Suppressor macrophage treated with lipopolysaccharide for 4 hours (primary cell): ENCODE data around the gene HIGD1A.

Source experiments
- DNase-seq: peaks from one replicate; pipeline ENCODE4 v3.0.0-alpha.2; 2020

The HIGD1A gene

DNA sequence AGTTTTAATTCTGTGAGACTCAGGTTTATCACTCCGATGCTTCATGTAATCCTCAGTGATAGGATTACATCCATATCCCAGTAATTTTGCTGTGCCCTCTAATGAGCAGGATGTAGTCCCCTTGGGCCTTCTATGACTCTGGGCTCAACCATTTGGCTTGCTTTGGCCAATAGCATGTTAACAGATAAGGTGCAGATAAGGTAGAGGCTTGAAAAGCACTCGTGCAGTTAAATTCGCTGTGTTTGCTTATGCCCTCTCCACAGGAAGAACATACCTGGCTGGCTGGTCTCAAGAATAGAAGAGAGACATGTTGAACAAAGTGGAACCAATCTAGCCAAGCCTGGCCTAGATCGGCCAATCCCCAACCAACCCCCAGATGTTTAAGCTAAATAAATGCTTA is 51.3 kb downstream of the HIGD1A start:
- DNase-seq = no peak

DNA sequence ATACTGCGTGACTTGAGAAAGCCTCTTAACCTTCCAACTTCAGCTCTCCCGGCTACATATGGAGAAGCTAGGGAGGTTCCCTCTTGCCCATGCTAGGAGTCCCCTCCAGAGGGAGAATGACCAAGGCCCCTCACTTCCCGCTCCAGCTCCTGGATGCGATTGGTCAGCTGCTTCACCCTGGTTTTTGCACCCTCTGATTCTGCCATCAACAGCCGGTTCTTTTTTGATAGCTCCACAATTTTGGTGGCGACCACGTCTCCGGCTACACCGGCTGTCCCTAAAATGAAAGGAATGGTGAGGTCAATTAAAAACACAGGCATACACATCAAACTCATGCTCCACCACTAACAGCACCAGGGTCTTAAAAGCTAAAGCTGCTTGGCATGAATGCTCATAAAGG is 51.8 kb downstream of the HIGD1A start:
- no peak for DNase-seq

DNA sequence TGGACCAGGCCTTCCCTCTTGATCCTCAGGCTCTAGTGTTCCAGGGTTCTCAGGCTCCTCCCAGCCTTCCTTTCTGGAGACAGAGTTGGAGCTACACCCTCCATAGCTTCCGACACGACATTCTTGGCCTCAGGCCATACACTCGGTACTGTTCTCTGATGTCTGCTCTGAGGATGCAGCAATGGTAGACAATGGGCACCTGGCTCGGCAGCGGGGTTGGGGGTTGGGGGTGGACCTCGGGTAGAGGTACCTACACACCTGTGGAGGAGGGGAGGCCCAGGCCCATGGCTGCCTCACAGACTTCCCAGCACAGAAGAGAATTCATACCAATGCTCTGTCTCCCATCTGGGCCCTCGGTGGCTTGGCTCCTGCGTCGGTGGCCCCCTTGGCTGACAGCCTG is 52.7 kb downstream of the HIGD1A start:
- DNase-seq = no peak

DNA sequence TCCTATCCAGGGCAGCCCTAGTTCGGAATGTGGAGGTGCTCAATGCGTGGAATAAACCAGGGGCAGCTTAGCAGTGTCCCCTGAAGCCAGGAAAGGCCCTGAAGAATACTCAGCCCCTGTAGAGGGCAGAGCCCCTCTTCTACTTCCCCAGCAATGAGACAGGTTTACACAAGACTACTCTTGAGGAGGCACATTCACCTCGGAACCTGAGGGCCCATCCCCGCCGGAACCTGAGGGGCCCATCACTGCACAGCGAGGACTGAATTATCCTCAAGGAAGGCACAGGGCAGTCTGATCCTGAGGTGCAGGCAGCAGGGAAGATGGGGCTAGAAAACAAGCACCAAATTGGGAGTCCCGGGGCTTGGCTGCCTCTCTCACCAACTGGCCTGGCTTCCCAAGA is 53.5 kb downstream of the HIGD1A start:
- no peak for DNase-seq

DNA sequence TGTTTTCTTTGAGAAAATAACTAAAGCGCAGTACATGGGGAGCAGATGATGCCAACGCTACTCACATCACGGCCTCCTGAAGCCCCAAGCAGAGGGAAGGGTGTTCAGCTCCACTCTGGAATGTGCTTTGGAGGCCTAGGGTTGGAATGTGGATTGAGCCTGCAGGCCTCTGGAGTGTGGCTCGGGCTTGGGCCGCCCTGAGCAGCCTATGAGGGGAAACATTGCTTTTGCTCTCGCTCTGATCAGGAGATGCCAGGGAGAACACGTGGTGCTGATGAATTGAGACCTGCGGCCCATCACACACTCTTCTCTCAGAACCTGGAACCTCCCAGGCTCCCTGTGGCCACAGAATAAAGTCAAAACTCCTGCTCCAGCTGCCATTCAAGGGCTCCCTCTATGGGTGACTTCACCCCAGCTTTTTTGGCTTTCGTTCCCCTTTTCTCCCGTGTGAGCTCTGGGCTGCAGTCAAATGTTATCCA is 54.5 kb downstream of the HIGD1A start:
- peak; percentile 46 for DNase-seq

DNA sequence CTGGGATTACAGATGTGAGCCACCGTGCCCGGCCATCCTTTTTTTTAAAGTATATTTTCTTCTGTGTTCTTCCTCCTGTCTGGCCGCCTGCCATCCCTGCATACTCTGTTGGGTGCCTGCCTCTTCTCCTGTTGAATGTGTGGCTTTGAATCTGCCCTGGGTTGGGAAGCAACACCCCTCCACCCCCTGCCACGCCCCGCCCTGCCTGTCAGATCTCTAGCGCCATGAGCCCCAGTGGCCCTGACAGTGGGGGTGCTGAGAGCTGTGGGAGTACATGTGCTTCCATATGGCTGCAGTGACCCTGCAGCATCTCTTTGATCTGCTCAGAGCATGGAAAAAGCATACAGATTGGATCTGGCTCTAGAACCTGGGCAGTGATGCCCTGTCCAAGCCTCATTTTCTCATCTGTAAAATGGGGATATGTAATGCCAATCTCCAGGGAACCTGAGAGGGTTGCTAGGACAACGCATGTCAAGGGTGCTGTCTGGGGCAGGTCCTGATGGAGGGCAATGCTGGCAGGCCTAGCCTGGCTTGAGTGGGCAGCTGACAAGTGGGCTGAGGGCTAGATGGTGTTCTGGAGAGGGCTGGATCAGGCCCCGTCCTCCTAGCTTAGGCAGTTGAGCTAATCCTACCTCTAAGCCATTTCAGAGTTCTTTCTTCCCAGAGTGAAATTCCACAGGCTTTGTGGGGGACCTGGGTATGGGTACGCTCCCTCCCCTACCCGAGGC is 55.1 kb downstream of the HIGD1A start:
- DNase-seq = no peak

DNA sequence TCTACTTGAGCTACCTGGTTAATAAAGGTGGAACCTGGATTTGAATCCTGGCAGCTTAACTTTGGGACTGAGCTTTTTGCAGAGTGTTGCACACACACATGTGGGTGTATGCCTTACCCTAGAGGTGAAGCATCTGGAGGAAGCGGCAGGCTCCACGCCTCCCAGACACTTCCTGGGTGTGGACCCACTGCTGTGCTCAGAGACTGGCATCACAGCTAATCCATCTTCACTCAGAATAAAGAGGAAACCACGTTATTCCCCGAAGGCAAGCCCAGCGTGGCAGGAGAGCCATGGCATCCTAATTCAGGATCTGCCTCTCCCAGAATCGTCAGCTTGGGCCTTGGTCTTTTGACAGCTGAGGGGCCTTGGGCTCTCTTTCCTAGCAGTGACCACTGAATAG is 56.7 kb downstream of the HIGD1A start:
- DNase-seq = no peak

DNA sequence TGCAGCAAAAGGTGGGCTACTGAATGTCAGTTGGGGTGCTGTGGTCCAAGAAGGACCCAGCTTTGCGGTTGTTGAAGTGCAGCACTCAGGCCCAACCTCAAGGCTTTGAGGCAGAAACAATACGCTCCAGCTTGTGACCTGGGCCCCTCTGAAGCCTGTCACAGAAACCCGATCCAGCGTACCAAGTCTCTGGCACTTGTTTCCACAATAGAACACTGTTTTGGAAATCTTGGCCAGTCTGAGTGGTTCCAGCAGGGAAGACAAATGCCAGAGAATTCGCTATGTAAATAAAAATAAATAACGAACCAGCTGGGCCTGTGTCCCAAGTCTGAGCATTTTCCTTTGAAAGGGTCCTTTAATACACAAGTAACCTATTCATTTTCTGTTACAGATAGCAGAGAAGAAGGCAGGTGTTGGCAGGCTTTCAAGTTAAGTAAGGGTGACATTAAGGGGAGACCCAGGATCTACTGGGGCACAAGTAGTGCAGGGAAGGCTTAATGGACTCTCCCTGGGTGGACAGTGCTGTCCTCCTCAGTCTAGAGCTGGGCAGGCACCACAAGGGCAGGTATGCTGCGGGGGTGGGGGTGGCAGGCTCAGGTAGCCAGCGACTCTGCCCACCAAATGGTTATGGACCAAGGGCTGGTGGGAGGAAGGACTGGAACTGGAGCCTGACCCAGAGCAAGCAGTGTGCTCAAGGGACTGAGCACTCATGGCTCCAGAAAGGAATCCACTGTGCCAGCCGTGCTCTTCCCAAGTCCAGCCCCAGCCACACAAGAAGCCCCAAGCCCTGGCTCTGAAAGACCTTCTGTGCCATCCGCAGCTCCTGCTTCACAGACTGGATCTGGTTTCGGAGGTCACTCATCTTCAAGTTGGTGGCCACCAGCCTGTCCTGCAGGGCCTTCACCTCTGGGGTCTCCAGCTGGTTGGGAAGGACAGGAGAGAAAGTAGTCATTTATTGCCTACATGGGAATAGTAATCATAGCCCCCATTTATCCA is 57.5 kb downstream of the HIGD1A start:
- no peak for DNase-seq

DNA sequence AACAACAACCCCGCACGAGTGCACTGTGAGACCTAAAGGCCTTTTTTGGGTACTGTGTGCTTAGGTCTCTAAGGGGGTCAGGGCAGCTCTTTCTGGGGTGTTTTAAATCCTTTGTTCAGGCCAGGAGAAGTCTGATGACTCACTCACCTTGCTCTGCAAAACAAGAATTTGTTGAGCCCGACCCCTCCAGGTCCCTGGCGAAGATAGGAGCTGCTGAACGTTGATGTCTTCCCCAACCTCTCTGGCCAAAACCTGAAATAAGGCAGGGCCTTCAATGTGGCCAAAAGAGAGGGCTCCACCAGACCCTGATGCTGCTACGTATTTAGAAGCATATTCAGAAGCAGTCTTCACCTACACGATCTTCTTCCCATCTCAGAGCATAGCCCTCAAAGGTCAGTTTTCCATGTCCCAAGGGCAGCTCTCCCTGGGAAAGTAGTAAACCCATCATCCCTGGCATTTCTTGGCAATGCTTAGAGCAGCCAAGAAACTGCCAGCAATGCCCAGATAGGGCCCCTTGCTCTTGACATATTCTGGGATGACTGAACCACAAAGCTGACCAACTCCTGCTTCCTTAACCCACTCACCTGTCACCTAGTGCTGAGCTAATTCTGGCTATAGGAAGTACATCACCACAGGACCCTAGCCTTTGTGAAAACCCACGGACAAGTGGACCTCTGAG is 58.4 kb downstream of the HIGD1A start:
- DNase-seq = no peak

DNA sequence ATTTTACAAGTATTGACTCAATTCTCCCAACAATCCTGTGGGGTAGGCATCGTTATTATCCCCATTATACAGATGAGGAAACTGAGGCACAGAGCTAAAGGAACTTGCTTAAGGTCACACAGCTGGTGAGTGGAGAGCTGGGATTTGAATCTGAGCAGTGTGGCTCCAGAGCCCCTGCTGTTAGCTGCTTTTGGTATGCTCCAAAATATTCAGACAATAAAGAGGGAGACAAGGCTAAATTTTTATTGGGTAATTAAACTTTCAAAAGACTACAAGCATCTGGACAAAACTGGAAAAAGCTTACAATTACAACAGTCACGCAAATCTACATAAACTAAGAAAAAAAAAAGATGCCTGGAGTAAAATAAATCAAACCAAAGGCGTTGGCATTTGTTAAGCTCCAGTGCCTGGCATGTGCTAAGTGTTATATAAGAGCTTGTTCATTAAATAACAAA is 59.0 kb downstream of the HIGD1A start:
- DNase-seq = no peak

DNA sequence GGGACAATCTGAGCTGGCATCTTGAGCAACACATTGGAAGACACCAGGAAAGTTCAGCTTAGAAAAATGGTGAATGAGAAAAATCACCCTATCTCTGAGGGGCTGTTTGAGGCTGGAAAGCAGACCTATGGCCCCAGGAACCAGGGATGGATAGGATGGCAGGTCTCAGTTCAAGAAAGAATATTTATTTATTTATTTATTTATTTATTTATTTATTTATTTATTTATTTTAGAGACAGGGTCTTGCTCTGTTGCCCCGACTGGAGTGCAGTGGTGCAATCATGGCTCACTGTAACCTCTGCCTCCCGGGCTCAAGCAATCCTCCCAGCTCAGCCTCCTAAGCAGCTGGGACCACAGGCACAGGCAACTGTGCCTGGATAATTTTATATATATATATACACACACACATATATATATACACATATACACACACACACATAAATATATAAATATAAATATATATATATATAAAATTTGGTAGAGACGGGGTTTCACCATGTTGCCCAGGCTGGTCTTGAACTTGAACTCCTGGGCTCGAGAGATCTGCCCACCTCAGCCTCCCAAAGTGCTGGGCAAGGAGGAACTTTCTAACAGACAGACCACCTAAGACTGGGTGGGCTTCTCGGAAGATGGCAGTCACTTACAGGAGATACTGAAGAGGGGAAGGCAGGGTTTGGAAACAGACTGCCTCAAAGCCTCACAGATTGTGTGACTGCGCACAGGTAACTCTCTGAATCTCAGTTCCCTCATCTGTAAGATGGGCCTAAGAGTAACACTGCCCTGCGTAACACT is 60.9 kb downstream of the HIGD1A start:
- DNase-seq = no peak

DNA sequence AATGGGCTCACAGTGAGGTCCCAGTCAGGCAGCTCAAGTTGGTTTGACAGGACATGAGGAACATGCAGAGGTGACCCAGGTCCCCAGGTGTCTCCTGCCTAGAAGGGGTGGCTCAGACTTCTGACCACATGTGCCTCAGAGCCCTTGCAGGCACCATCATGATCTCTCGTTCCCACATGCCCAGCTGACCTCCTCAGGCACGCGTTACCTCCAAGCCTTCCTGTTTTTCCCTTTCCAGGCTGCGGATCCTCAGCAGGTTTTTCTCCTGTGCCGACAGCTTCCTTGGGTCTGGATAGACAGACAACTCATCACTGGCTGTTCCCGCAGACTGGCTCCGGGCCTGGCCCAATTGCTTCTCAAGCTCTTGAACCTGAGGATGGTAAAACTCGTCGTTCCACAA is 61.6 kb downstream of the HIGD1A start:
- no peak for DNase-seq

DNA sequence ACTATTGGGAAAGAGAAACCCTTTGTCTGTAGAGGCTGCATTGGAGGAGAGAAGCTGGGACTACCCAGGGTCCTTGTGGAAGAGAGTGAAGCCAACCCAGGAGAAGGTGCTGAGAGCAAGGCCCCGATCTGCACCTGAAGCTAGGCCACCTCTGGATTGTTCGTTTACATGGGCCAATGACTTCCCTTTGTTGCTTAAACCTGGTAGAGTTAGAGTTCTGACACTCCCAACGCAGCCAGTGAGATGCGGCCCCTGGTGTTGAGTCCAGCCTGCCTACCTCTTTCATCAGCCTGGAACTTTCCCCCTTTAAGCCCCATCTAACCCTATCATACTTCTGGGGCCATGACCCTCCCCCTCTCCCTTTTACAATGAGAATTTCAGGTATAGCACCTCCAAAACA is 62.0 kb downstream of the HIGD1A start:
- no peak for DNase-seq

DNA sequence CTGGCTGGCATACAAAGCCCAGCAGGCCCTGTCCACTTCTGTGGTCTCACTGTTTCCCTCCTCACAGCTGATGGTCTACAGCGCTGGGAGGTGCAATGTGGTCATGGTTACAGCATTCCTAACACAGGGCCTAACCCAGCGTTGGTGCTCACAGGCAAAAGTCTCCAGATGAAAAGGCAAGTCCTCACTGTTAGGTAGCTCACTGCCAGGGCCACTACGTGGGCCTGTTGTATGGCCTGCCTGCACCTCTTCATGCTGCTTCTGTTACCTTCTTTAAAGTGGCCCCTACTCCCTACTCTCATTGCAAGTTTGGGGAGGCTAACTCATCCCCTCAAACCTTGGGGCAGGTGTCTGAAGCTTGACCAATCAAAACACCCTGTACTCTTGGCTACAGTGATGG is 62.5 kb downstream of the HIGD1A start:
- no peak for DNase-seq

DNA sequence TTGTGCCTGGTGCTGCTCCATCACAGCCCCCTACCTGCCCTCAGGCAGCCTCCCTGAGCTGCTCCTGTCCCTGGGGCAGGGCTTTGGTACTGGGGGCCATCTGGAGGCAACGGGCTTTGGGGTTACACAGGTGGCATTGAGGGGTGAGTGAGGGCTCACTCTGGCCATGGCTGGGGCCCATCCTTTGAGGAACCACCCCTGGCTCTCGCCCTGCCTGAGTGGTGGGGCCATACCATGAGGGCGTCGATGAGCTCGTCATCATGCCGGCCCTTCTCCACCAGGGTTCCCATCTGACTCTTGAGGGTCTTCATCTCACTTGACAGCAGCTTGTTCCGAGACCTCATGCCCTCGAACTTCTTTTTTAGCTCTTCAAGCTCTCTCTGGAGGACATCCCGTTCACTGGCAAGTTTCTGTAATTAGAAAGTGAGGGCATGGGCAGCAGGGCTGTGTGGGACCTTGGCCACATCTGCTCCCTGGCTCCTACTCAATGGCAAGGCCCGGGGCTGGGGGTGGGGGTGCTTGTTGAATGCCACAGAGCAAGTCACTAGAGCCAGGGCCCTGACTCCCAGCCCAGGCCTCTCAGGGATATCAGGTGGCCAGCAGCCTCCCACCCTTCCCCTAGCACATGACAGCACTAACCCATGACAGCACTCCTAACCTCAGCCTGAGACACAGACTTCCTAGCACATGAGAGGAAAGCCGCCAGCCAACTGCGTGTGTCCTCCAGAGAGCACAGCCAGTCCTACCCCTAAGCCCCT is 64.7 kb downstream of the HIGD1A start:
- peak; percentile 23 for DNase-seq

DNA sequence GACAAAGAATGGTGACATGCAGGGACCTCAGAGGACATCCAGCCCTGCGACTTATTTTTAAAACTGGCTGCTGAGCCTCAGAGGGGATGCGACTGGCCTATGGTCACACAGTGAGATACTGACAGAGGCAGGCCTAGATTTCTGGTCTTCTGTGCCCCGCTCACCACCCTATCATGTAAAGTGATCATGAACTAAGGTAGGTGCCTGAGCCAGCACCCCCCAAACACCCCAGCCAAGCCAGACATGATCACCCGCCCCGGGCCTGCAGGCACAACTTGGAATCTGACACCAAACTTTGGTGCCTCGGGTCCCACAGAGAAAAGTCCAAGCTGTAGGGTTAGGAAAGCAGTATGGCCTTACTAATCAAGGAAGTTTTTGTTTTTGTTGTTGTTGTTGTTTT is 67.8 kb downstream of the HIGD1A start:
- DNase-seq = no peak

DNA sequence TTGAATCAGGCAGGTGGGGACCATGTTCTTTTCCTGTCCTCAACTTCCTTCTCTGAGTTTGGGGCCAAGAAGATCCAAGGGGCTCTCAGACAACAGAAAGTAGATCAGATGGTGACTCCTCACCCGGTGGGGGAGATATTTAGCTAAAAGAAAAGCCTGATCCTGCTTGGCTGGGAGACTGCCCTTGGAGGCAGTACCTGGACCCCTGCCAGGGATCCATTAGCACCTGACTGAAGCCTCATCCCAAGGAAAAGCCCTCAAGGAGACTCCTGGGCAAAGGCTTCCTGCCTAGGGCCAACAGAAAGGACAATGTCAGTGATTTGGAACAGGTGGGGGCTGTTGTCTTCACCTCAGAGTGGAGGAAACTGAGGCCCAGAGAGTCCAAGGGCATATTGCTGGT is 68.2 kb downstream of the HIGD1A start:
- DNase-seq = no peak

DNA sequence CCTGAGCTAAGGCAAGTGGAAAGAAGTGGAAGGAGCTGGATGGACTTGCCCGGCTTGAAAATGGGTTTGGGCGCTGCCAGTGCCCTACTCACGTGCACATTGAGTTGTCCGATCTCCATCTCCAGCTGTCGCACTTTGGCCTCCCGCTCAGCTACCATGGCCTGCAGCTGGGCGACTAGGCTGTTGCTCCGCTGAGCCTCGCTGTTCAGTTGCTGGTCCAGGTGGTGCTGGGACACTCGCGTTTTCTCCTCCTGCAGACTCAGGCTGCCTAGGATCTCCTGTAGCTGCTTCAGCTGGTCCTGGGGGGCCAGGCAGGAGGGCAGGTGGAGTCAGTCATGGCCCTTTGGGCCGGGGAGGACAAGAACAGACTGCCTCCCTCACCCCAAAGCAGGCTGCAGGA is 68.7 kb downstream of the HIGD1A start:
- DNase-seq = no peak

DNA sequence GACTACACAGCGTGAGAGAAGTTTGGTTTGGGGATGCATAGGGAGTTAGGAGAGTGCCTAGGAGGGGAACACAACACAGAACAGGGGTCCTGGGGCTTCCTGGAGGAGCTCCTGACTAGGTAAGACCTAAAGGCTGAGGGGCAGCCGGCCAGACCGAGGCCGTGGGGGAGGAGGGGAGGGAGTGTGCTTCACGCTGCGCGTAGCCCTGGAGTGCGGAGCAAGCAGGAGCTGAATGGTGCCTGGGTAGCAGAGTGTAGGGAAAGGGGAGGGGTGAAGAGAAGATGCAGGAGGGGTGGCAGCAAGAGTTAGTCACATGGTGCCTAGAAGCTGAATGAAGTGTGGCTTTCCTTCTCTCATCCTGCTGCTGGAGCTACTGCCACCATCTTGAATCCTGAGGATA is 69.3 kb downstream of the HIGD1A start:
- DNase-seq = no peak

DNA sequence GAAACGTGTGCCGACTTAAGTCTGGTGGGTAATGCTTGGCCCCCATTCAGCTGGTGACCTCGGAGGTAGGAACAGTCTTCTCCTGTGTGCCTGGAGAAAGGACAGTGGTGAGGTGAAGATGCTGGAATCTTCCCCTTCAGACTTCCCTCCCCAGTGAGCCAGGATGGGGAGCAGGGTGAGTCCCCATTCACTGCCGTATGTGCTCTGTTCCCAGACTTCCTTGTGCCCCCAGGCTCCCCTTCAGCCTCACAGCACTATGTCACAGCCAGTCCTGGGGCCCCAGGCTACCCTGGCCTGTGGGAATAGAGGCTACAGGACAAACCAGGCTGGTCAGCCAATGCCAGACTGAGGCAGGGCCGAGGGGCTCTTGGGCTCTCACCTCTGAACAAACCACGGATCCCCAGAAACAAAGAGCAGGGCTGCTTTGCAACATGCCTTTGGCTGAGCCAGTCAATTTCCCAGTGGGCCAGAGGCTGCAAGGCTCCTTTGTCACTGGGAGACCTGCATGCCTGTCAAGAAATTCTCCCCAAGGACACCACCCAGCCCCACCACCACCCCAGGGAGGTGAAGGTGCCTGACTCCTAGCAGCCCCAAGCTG is 69.9 kb downstream of the HIGD1A start:
- no peak for DNase-seq
